NCI-H510A (cell line): ENCODE results near the gene ELP4.

Experiments
- DNase-seq: peaks from one replicate; lab custom pipeline; 2025; lab: John Stamatoyannopoulos, UW

The ELP4 gene

DNA sequence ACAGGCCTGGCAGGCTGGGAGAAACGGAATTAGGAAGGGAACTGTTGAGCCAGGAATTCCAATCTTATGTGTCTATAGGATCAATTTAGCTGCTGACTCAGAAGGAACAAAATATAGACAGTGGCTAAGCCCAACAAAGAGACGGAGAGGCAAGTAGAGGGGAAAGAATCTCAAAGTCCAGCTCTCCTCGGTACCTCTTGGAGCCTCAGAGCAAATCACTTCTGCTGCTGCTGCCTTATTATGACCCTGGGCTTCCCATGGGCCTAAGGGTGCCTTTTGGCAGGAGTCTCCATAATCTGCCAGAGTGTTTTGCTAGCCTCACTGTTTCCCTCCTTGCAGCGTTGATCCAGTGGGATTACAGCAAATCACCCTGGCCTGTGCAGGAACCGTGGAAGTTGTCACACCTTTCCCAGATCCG lies 269.8 kb downstream of the ELP4 start:
- no peak for DNase-seq

DNA sequence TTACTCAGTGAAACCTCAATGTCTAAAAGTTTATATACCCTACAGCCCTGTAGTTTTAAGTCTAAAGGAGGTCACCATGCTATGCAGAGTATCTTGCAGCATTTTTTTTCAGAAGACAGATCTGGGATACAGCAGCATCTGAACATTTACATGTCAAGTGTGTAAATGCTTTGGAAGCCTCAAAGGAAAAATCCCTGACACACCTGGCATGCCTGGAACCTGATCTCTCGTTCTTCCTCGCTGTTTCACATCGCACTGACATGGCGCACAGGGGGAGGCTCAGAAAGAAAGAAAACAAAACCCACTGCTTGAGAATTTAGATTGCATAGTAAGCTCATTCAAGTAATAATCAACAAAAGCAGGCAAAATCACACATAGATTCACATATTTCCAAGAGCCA lies 270.5 kb downstream of the ELP4 start:
- DNase-seq, result no peak

DNA sequence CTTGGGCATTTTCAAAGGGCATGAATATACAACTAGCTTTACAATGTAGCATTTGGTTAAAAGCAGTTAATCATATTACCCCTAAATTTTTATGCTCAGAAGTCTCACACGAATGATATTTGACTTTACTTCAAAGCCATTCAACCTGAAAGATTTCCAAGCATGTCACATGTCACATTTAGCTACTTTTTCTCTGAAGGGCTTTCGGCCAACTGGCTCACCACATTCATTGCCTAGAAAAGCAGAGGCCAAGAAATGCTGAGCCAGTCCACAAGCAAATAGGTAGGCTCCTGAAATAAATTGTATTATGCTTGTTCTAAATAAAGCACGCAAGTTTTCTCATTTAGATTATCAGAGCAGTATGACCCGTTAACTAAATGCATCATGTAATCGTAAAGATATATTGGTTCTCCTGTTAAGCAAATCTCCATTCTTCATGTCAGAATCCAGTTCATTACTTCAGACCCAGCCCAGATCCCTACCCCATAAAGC lies 271.0 kb downstream of the ELP4 start:
- no peak for DNase-seq

DNA sequence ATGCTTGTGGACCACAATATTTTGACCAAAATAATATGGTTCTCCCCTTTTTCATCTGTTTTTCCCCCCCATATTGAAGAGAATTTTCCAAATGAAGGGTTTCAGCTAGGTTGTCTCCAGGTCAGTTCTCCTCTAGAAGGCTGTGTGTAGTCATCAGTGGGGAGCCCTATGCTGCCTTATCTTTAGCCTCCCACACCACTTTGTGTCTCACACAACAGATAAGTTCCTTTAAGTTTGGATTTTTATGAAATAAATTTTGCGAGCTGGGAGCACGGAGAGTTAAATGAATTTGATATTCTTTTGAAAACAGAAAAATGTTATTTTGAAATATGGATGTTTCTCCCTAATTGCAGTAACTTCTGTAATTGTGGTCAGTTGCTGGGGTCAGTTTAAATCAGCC lies 272.7 kb downstream of the ELP4 start:
- DNase-seq, result no peak

DNA sequence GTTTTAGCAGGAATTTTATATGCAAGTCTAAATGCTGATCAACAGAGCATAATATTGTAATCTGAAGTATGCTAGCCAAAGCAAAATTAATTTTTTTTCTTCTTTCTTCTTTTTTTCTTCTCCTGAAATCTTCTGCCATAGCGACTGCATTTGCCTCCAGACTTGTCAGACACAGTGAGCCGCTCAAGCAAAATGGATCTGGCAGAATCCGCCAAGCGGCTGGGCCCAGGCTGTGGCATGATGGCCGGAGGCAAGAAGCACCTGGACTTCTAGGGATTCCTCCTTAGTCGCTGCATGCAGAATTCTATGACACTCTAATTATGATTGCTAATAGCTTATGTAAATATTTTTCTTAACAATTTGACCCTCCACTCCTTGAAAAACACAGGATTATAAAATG lies 273.7 kb downstream of the ELP4 start:
- no peak for DNase-seq

DNA sequence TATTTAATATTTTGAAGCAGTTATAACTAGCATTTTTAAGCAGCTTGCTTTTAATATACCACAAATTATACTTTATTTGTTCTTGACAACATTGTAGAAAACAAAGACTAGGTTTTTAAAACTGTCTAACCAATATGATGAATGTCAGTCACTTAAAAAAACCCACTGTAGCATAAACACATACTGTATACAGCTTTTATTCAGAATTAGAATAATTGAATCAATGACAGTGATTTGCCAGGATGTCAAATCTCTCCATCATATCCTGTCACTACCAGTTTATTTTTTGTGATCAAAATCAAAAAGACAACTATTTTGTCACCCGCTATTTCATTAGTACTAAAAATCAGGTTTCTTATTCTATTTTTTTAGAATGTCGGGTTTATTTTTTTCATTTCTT lies 275.0 kb downstream of the ELP4 start:
- no peak for DNase-seq

DNA sequence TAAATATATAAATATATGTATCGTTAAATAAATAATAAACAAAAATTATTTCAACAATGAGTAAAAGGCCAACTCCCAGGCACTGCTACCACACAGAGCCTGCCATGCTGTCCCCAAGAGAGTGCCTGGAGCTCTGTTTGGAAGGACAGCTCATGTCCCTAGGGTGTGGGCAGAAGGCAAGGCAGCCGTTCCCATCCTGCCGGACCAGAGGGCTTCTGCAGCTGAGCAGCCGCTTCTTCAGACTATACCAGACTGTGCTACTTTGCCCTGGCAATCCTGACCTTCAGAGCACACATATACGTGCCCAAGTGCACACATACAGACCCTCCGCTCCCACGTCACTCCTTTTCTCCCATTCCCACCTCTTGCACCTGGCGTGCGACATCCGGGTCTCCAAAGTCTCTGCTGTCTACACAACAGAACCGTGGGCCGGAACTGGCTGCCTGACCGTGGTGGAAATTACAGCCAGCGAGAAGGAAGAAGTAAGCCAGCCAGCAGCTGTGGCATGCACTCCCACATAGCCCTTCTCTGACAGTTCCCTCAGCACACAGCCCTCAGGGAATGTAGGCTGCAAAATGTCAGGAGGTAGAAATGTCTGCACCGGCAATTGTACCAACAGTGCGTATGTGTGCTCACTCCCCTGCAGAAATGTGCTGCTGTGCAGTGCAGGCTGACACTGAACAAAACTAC lies 277.6 kb downstream of the ELP4 start:
- no peak for DNase-seq

DNA sequence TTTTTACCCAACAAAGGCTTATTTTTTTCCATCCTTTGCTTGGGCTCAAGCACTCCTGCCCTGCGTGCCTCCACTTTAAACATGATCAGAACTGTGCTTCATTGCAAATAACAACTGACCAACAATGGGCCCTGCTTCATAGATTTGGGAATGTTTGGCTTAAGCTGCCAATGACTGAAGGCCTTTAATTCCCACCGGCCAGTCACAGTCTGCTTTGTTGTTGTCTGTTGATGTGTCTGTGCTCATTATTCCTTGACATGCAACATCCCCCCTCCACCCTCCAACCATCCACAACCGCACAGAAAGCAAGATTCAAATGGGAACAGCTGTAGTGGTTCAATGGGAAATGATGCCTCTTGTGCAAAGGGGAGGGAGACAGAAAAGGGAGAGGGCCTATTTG lies 278.5 kb downstream of the ELP4 start:
- no peak for DNase-seq

DNA sequence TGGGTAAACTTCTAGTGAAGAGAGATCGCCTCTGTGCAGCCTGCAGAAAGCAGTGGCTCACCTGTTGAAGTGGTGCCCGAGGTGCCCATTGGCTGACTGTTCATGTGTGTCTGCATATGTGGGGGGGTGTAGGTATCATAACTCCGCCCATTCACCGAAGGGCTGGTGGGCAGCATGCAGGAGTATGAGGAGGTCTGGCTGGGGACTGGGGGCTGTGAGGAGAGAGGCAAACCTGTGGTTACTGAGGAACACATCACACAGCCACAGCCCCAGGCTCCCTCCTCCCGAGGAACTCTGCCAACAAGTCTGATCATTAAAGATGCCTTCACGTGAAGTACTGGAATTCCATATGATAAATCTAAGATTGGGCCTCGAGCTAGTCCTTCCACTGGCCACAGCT lies 281.1 kb downstream of the ELP4 start:
- DNase-seq, result no peak

DNA sequence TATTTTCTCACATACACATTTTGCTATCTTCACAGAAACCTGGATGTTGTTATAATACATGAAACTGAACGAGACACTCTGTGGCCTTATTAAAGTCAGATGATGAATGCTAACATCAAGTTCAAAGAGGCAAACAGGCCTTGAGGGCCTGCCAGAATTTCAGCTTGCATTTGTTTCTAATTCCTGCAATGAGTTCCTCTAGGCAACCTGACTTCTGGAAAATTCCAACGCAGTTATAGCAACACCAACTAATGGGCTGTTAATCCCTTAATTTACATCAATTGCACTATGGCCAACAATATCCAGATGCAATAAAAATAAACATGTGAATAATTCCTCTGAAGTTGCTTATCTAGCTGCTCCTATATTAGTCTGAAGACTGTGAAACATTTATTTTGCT lies 282.5 kb downstream of the ELP4 start:
- no peak for DNase-seq

DNA sequence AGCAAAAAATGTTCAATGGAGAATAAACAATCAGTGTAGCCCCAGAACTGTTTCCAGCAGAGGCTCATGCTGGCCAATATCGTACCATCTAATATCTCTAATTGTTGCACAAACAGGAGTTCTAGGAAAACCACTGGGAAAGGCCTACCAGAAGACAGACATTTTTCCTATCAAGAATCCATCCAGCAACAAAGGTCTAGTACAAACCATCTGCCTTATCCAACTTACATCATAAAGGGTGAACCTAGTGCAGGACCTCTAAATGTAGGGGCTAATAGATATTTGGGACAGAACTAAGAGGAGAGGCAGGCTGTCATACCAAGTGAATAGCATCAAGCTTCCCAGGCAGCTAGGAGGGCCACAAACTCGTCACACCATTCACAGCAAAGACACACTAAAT lies 282.9 kb downstream of the ELP4 start:
- no peak for DNase-seq

DNA sequence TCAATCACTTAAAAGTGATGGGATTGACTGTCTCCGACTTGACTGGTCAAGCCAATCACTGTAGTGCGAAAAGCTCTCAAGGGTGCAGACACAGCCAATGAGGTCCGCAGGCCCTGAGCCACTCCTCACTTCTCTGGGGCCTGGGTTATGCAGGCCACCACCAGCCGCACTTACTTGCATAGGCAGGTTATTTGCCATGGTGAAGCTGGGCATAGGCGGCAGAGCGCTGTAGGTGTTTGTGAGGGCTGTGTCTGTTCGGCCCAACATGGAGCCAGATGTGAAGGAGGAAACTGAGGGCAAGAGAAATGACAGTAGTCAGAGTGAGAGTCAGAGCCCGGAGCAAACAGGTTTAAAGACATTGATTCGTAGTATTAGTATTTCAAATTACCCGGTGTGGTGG lies 283.7 kb downstream of the ELP4 start:
- DNase-seq, result no peak

DNA sequence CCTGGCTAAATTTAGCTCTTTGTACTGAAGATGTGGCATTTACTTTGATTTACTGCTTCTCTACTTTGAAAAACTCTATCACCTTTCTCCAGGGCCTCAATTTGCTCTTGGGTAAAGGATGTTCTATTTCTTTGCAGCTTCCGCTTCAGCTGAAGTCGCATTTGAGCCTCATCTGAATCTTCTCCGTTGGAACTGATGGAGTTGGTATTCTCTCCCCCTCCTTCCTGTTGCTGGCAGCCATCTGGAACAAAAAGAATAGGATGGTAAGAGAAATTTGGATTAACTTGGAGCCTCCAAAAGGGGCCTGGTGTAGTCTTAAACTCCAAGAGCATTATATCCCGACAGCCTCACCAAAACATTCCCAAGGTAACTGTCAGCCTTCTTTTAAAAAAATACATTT lies 285.0 kb downstream of the ELP4 start:
- DNase-seq, result no peak

DNA sequence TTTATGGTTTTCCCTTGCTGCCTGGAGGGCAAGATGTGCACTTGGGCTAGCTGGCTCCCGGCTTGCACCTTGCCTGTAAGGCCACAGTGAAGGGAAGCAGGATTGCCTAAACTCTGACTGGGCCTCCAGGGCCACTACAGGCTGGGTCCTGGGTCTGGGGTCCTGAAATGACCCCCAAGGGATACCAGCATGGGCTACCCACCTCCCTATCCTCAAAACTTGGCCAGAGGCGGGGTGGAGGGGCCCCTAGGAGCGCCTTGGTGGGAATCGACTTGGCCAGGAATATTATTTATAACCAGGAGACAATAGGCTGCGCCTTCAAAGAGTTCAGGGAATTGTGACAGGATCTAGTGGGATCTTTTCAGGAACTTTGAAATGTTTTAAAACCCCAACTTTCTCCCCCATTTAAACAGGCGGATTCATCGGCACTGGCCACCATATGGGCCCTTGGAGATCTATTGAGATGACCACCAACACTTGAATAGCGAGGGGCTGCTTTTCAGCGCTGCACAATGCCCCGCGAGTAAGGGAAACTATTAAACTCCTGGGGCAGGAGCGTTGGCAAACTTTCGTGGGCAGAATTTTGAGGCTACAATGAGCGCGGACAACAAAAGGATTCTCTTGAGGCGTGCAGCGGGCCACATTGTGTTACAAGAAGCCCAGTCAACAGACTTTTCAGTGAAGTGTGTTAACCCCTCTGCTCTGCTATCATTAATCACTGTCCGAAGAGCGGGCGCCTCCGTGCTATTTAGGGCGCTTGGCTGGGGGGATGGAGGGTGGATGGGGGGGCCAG lies 286.3 kb downstream of the ELP4 start:
- DNase-seq, result no peak

DNA sequence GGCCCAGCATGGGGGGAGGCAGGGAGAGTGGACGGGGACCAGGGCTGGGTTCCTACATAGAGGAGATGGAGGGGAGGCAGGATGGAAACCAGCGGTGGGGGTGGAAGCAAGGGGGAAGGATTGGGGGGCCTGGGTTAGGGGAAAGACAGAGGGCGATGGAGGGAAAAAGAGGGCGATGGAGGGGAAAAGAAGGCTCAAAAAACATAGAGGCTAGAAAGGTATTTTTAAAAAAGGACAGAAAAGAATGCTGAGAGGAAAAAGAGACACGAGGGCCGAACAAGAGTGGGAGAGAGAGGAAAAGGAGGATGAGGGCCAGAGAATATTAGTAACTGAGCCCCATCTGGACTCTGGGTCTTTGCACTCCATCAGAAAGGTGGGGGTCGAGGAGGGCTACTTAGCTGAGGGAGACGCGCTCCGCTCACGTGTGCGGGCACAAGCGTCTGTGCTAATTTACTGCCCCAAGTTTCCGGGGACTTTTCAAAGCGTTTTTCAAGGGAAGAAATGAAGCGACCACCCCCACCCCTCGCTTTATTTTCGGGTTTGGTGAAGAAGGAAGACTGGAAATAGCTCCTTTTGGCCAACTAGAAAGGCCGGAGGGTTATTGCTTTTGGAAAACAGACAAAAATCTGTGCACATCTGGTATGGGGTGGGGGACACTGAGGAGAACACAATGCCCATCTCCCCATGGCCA lies 287.1 kb downstream of the ELP4 start:
- no peak for DNase-seq

DNA sequence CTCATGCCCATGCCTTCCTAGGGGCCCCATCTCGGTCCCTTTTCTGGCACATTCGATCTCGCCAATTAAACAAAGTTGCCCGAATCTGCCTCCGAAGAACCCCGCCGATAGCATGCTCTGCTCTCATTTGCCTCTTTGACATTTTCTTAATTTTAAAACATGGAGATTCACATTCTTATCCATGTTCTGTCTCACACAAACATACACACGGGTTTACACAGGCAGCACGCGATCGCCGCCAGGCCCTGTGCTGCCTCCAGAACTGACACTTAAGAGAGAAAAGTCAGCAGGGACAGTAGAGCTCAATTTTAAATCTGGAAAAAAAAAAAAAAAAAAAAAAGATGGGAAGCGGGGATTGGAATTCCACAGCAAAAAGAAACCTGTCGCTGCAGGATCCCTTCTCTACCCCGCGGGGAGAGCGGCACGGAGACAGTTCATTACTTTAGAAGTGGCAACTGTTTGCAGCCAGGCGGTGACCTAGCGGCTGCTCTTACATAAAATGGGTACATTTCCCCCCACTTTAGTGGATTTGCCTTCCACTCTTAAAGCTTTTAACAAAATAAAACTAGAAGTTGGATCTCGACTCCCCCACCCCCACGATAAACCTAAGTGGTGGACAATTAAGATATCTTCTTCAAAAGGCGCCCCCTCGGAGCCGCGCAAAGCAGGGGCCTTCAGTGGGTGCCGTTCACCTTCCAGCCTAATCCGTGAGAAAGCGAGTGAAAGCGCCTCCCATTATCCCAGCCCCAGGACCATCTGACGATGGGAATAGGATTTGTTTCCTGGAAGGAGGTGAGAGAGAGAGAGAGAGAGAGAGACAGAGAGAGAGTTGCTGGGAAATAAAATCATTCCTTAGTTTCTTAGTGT lies 287.9 kb downstream of the ELP4 start:
- no peak for DNase-seq

DNA sequence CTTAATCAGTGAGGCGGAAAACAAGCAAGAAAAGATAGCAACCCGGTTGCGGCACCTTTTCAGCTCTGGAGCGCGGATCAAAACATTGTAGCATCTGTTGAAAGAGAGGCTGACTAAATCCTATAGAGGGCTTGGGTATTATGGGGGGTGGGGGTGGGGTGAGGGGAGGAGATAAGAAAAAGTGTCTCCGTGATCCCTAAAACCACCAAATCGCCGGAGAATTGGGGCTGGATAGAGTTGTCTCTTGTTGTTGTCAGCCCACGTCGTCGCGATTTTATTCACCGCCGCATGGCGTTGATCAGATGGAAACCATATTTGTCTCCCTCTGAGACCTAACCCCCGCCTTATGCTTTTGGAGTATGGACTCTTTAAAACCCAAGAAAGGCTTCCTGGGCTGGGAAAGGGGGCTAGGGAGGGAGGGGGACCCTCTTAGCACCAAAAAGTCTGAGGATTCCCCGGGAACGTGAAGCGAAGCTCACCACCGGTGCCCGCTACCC lies 288.5 kb downstream of the ELP4 start:
- no peak for DNase-seq

DNA sequence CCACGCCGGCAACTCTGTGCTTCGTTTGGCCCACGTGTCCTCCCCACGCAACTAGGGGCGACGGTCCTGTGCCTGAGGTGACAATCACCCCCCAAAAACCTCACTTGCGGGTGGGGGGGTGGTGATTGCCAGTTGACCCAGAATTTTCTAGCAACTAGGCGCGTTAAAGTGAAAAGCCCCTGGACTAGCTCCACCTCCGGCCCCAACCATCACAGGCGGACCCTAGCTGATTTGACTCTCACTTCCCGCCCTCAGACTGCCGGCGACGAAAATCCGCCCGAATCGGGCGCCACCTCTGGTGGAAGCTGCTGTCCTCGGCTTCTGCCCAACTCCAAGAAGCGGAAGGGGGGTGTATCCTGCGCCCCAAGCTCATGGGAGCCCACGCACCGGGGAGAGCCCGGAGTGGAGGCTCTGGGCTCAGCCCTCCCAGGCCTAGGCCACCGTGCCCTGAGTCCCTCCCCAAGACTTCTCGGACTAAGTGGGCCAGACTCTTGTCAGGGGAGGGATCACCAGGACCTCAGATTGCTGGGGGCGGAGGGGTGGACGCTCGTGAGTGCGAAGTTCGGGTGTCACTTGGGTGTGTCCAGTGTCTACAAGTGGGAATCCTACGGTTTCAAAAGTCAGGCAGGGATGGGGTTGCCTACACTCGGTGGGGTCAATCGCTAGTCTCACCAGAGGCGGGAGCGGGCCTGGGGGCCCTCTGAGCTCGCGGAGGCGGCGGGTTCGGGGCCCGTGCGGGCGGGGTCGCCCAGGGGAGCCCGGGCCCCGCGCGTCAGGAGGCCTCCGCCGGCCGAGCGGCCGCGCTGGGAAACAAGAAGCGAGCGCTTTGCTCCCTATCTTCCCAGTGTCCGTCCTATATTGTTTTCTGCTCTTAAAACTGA lies 289.2 kb downstream of the ELP4 start:
- no peak for DNase-seq

DNA sequence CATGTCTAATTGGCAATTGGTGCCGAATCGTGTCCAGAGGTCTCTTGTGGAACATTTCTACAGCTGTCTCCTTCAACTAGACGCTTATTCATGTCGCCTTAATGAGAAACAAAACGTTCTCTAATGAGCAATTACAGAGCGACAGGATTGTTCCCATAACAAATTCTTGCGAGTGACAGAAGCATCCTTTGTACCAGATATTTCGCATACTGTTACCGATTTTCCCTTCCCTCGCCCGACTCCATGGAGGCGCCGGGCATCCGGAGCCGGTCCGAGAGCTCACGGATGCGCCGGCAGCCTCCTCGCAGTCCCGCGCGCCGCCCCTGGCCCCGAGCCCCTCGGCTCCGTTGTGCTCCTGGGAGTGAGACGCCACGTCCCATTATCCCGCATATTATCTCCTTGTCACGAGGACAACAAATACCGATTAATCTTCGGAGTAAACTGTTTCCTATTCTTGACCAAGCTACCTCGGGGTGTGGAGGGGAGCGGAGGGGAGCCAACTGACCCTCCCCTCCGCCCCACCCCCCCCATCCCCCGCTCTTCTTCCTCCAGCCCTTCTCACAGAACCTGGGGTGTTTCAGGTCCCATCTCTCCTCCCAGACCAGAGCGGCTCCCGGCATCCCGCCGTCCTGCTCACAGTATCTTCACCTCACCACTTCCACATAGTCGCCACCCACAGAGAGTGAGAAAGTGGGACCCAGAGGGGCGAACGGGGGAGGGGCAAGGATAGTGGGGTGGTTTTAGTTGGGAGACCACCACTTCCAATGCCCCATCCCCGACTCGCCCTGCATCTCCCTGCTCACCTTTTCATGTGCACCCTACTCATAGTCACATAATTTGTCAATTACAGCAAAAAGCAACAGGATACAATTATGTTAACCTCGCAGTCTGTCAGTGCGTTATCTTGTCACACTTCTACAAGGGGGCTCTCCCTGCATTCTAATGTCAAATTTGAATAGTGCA lies 290.1 kb downstream of the ELP4 start:
- DNase-seq, result no peak
